Loucy (cell line): ENCODE measurements around the gene SPATA13.

ENCODE experiments used
- H2AFZ ChIP-seq: fragments of 200-600 bp; sonication (generic); 2 replicates; pipeline ENCODE4 v1.6.0; 2016; ENCODE audit warnings: antibody characterized with exemption, mild to moderate bottlenecking, low read length, moderate library complexity
- H3F3A ChIP-seq: fragments of 200-600 bp; 2 replicates; pipeline ENCODE4 v1.6.0; 2016; ENCODE audit warnings: antibody characterized with exemption, low read depth, mild to moderate bottlenecking
- H3K27me3 ChIP-seq: fragments of 200-600 bp; sonication (generic); 2 replicates; pipeline ENCODE4 v1.6.1; 2014; ENCODE audit warnings: low read length, mild to moderate bottlenecking; ENCODE audit not compliant: insufficient read depth, poor library complexity, severe bottlenecking
- H3K36me3 ChIP-seq: fragments of 200-600 bp; sonication (generic); 2 replicates; pipeline ENCODE4 v1.6.1; 2016; ENCODE audit warnings: low read length; ENCODE audit not compliant: insufficient read depth
- H3K4me1 ChIP-seq: fragments of 200-600 bp; sonication (generic); 2 replicates; pipeline ENCODE4 v1.5.1; 2014; ENCODE audit warnings: low read length, mild to moderate bottlenecking; ENCODE audit not compliant: insufficient read depth, poor library complexity, severe bottlenecking
- H3K4me2 ChIP-seq: fragments of 200-600 bp; sonication (generic); 2 replicates; pipeline ENCODE4 v1.6.0; 2014; ENCODE audit warnings: antibody characterized with exemption, low read length, low read depth, mild to moderate bottlenecking; ENCODE audit not compliant: poor library complexity, severe bottlenecking
- H3K4me3 ChIP-seq: fragments of 200-600 bp; sonication (generic); 2 replicates; pipeline ENCODE4 v1.5.1; 2014; ENCODE audit warnings: low read length, mild to moderate bottlenecking, mixed read lengths; ENCODE audit not compliant: poor library complexity, severe bottlenecking
- H3K79me2 ChIP-seq: fragments of 200-600 bp; sonication (generic); 2 replicates; pipeline ENCODE4 v1.6.1; 2014; ENCODE audit warnings: low read length; ENCODE audit not compliant: insufficient read depth
- H3K9ac ChIP-seq: fragments of 200-600 bp; sonication (generic); 2 replicates; pipeline ENCODE4 v1.6.0; 2014; ENCODE audit warnings: mild to moderate bottlenecking, low read depth, low read length, moderate library complexity; ENCODE audit not compliant: poor library complexity, severe bottlenecking
- H3K9me2 ChIP-seq: fragments of 200-600 bp; sonication (generic); replicated peaks from 2 replicates; pipeline ENCODE4 v1.6.1; 2016; ENCODE audit warnings: low read depth, low read length, mixed read lengths
- H3K9me3 ChIP-seq: fragments of 200-600 bp; sonication (generic); 2 replicates; pipeline ENCODE4 v1.6.1; 2014; ENCODE audit warnings: mild to moderate bottlenecking, antibody characterized with exemption, low read length, low read depth; ENCODE audit not compliant: insufficient read depth
- H4K20me1 ChIP-seq: fragments of 200-600 bp; sonication (generic); 2 replicates; pipeline ENCODE4 v1.6.0; 2014; ENCODE audit warnings: antibody characterized with exemption, low read length, mild to moderate bottlenecking; ENCODE audit not compliant: insufficient read depth, poor library complexity, severe bottlenecking
- CTCF ChIP-seq: fragments of 200-600 bp; sonication (generic); conservative IDR thresholded peaks from 2 replicates; pipeline ENCODE4 v1.5.1; 2014; ENCODE audit warnings: mild to moderate bottlenecking, antibody characterized with exemption, low read length
- EZH2phosphoT487 ChIP-seq: fragments of 200-600 bp; IDR thresholded peaks from 2 replicates; pipeline ENCODE4 v1.6.1; 2018; ENCODE audit warnings: antibody characterized with exemption, mild to moderate bottlenecking, moderate library complexity, borderline replicate concordance

The SPATA13 gene

GRCh38 chr13:24149246-24150032 lies 11.1 kb upstream of the SPATA13 start:
- Histone ChIP-seq H3K27me3 (no peaks in the 10 kb centered on the region), H3K4me1 (no peaks in the 10 kb centered on the region), H3K4me2 (no peak overlapping the region), H3K4me3 (no peak overlapping the region), H3K9me3 (no peaks in the 10 kb centered on the region), H2AFZ (no peak overlapping the region), H3F3A (no peaks in the 10 kb centered on the region), H3K79me2 (no peaks in the 10 kb centered on the region), H3K9me2 (no peaks in the 10 kb centered on the region), H3K36me3 (no peaks in the 10 kb centered on the region), H3K9ac (no peak overlapping the region), H4K20me1 (no peaks in the 10 kb centered on the region)
- TF ChIP-seq CTCF: no peak
- no peak for TF ChIP-seq EZH2phosphoT487

- Histone ChIP-seq H3K4me3 (no peak overlapping the region), H4K20me1 (no peaks in the 10 kb centered on the region), H3K79me2 (no peaks in the 10 kb centered on the region), H2AFZ (no peak overlapping the region), H3K9me2 (no peaks in the 10 kb centered on the region), H3K36me3 (no peaks in the 10 kb centered on the region), H3F3A (no peaks in the 10 kb centered on the region), H3K9me3 (no peaks in the 10 kb centered on the region), H3K27me3 (no peaks in the 10 kb centered on the region), H3K9ac (no peak overlapping the region), H3K4me1 (no peaks in the 10 kb centered on the region), H3K4me2 (no peak overlapping the region)
- TF ChIP-seq CTCF: no peak
- no peak for TF ChIP-seq EZH2phosphoT487
Measured at GRCh38 chr13:24150572-24150971, 9.9 kb upstream of the SPATA13 start.

GRCh38 chr13:24151864-24152263 lies 8.7 kb upstream of the SPATA13 start:
- Histone ChIP-seq H3K4me2 (no peak overlapping the region), H3K36me3 (no peaks in the 10 kb centered on the region), H3K4me3 (no peak overlapping the region), H4K20me1 (no peaks in the 10 kb centered on the region), H3K79me2 (no peaks in the 10 kb centered on the region), H3K27me3 (no peaks in the 10 kb centered on the region), H3F3A (no peaks in the 10 kb centered on the region), H2AFZ (no peak overlapping the region), H3K9me2 (no peaks in the 10 kb centered on the region), H3K9me3 (no peaks in the 10 kb centered on the region), H3K9ac (no peak overlapping the region), H3K4me1 (no peaks in the 10 kb centered on the region)
- TF ChIP-seq CTCF (no peak), EZH2phosphoT487 (no peak)
